OCI-LY3 (cell line): ENCODE data around the gene CACNA1G.

Experiments
- CTCF ChIP-seq: fragments of 200-600, 300-600 bp; sonication (generic); IDR thresholded peaks from 2 replicates; pipeline ENCODE4 v1.5.1; 2014; ENCODE audit warnings: antibody characterized with exemption, low read length, low read depth
- EZH2phosphoT487 ChIP-seq: fragments of 200-600 bp; shearing (Covaris generic); IDR thresholded peaks from 2 replicates; pipeline ENCODE4 v1.6.1; 2018; ENCODE audit warnings: antibody characterized with exemption, mixed run types, low read depth

GRCh38 chr17:50536683-50537646 lies 23.6 kb upstream of the CACNA1G start:
- no peak for TF ChIP-seq CTCF
- no peak for TF ChIP-seq EZH2phosphoT487
